Liver (tissue), 3 donors: ENCODE data around the gene ZBTB18.

Source experiments
- GABPA ChIP-seq, 2 donors: IDR thresholded peaks in 1 of 2; conservative IDR thresholded peaks in 1 of 2; 2 replicates each; pipeline ENCODE4 v1.6.1; 2016; ENCODE audit warnings: antibody characterized with exemption in 2 of 2, mild to moderate bottlenecking in 1 of 2, moderate library complexity in 1 of 2
- NR2F2 ChIP-seq: IDR thresholded peaks from 2 replicates; pipeline ENCODE4 v1.6.1; 2016; ENCODE audit warnings: antibody characterized with exemption
- RXRA ChIP-seq, 2 donors: IDR thresholded peaks; 2 replicates each; pipeline ENCODE4 v1.6.1; 2017 to 2018; ENCODE audit warnings: antibody characterized with exemption in 2 of 2, mild to moderate bottlenecking in 1 of 2
- SP1 ChIP-seq: IDR thresholded peaks from 2 replicates; pipeline ENCODE4 v1.6.1; 2018; ENCODE audit warnings: antibody characterized with exemption, mild to moderate bottlenecking
- TAF1 ChIP-seq: conservative IDR thresholded peaks from 2 replicates; pipeline ENCODE4 v1.6.1; 2016; ENCODE audit warnings: antibody characterized with exemption, mild to moderate bottlenecking
- TF ChIP-seq, protein P1 (sequence below): fragments of 150-350 bp; IDR thresholded peaks from 2 replicates; pipeline ENCODE4 v1.5.1; 2017; ENCODE audit warnings: improper control_type of control experiment, low read depth, low read length; ENCODE audit not compliant: missing input control
- TF ChIP-seq, protein P2 (sequence below): IDR thresholded peaks from 2 replicates; pipeline ENCODE4 v1.6.1; 2016; ENCODE audit warnings: antibody characterized with exemption
- TF ChIP-seq, protein P3 (sequence below): IDR thresholded peaks from 2 replicates; pipeline ENCODE4 v1.6.1; 2016; ENCODE audit warnings: antibody characterized with exemption
- donor health status: healthy.
- donor health status: healthy.

DNA sequence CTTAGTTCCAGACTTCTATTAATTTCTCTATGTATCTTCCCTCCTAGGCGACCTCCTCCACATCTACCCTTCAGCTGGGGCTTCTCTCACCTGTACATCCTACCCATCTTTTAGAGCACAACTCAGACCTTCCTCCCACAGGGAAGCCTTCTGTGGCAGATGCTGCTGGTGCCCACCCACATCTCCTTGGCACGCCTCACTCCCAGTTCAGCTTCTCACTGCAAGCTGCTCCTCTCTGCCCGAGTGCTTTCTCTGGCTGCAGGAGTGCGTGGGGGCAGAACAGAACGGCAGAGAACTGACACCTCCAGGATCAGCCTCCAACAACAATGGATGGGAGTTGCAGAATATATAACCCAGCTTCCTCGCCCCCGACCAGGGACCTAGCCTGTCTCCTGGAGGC lies 36.5 kb downstream of the ZBTB18 start:
- TF ChIP-seq, protein P1, sequence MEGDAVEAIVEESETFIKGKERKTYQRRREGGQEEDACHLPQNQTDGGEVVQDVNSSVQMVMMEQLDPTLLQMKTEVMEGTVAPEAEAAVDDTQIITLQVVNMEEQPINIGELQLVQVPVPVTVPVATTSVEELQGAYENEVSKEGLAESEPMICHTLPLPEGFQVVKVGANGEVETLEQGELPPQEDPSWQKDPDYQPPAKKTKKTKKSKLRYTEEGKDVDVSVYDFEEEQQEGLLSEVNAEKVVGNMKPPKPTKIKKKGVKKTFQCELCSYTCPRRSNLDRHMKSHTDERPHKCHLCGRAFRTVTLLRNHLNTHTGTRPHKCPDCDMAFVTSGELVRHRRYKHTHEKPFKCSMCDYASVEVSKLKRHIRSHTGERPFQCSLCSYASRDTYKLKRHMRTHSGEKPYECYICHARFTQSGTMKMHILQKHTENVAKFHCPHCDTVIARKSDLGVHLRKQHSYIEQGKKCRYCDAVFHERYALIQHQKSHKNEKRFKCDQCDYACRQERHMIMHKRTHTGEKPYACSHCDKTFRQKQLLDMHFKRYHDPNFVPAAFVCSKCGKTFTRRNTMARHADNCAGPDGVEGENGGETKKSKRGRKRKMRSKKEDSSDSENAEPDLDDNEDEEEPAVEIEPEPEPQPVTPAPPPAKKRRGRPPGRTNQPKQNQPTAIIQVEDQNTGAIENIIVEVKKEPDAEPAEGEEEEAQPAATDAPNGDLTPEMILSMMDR = no peak
- TF ChIP-seq TAF1 (no peak), SP1 (no peak), GABPA (IDR thresholded peaks at IDR 0.05 in 1 of 2, conservative IDR thresholded peaks at IDR 0.05 in 1 of 2) (no peak), NR2F2 (no peak), RXRA (IDR thresholded peaks at IDR 0.05) (no peak)
- TF ChIP-seq, protein P2, sequence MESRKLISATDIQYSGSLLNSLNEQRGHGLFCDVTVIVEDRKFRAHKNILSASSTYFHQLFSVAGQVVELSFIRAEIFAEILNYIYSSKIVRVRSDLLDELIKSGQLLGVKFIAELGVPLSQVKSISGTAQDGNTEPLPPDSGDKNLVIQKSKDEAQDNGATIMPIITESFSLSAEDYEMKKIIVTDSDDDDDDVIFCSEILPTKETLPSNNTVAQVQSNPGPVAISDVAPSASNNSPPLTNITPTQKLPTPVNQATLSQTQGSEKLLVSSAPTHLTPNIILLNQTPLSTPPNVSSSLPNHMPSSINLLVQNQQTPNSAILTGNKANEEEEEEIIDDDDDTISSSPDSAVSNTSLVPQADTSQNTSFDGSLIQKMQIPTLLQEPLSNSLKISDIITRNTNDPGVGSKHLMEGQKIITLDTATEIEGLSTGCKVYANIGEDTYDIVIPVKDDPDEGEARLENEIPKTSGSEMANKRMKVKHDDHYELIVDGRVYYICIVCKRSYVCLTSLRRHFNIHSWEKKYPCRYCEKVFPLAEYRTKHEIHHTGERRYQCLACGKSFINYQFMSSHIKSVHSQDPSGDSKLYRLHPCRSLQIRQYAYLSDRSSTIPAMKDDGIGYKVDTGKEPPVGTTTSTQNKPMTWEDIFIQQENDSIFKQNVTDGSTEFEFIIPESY = no peak
- TF ChIP-seq, protein P3, sequence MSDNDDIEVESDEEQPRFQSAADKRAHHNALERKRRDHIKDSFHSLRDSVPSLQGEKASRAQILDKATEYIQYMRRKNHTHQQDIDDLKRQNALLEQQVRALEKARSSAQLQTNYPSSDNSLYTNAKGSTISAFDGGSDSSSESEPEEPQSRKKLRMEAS = no peak
